GM15510 (cell line): ENCODE measurements around the gene FOXC1.

Experiments used
- POLR2A ChIP-seq: IDR thresholded peaks from 3 replicates; pipeline ENCODE4 v1.6.1; 2011; ENCODE audit warnings: borderline replicate concordance; ENCODE audit not compliant: insufficient read length; ENCODE audit errors: extremely low read depth

The FOXC1 gene

GRCh38 chr6:1630212-1630770 lies 20.6 kb downstream of the FOXC1 start:
- no peak for TF ChIP-seq POLR2A

- TF ChIP-seq POLR2A = no peak
Observed at GRCh38 chr6:1630771-1631217, 21.1 kb downstream of the FOXC1 start.

- no peak for TF ChIP-seq POLR2A
Observed at GRCh38 chr6:1631251-1631650, 21.5 kb downstream of the FOXC1 start.

GRCh38 chr6:1633366-1634021 lies 23.8 kb downstream of the FOXC1 start:
- TF ChIP-seq POLR2A = no peak

- TF ChIP-seq POLR2A = no peak
Observed at GRCh38 chr6:1634081-1634480, 24.4 kb downstream of the FOXC1 start.

- TF ChIP-seq POLR2A = no peak
Observed at GRCh38 chr6:1635305-1636010, 25.7 kb downstream of the FOXC1 start.

GRCh38 chr6:1636272-1636825 lies 26.6 kb downstream of the FOXC1 start:
- TF ChIP-seq POLR2A = no peak

GRCh38 chr6:1636971-1637871 lies 27.5 kb downstream of the FOXC1 start:
- TF ChIP-seq POLR2A = no peak

GRCh38 chr6:1639430-1639829 lies 29.7 kb downstream of the FOXC1 start:
- no peak for TF ChIP-seq POLR2A

- TF ChIP-seq POLR2A = no peak
Observed at GRCh38 chr6:1640476-1640875, 30.8 kb downstream of the FOXC1 start.

- TF ChIP-seq POLR2A = no peak
Observed at GRCh38 chr6:1641343-1641885, 31.7 kb downstream of the FOXC1 start.

GRCh38 chr6:1643111-1643510 lies 33.4 kb downstream of the FOXC1 start:
- no peak for TF ChIP-seq POLR2A

- no peak for TF ChIP-seq POLR2A
Observed at GRCh38 chr6:1643830-1644445, 34.2 kb downstream of the FOXC1 start.

- TF ChIP-seq POLR2A = no peak
Observed at GRCh38 chr6:1644516-1645060, 34.9 kb downstream of the FOXC1 start.
